Calu3 (cell line): ENCODE results near the gene HDC. TPM values are rescaled to one million over a fixed set of nuclear protein-coding genes. Genes with fewer than 3 reads are reported as not detected.
A peak's percentile ranks its signal among the peaks of the same experiment; 100 is the strongest.

ENCODE experiments used
- BruUV-seq: library from RNA; stranded (reverse); fragments of 400-500 nt; replicated peaks from 2 replicates; lab custom pipeline; 2021; lab: Mats Ljungman, UMichigan
- CTCF ChIA-PET: fragments of 300-600 bp; sonication (Branson Sonifier 250); formaldehyde crosslinking; loops from one replicate; lab custom pipeline; 2022; ENCODE audit warnings: antibody characterized with exemption; lab: Charles Lee
- DNase-seq: peaks from one replicate; pipeline ENCODE4 v3.0.0; 2022
- H3K27ac Mint-ChIP-seq: one replicate; pipeline ENCODE4 v1.8.0; 2022; ENCODE audit warnings: mixed read lengths; ENCODE audit not compliant: unreplicated experiment
- H3K27me3 Mint-ChIP-seq: one replicate; pipeline ENCODE4 v1.8.0; 2022; ENCODE audit warnings: mixed read lengths; ENCODE audit not compliant: unreplicated experiment
- H3K36me3 Mint-ChIP-seq: one replicate; pipeline ENCODE4 v1.8.0; 2022; ENCODE audit warnings: mild to moderate bottlenecking, moderate library complexity, mixed read lengths; ENCODE audit not compliant: insufficient read depth, unreplicated experiment
- H3K4me1 Mint-ChIP-seq: one replicate; pipeline ENCODE4 v1.8.0; 2022; ENCODE audit warnings: mild to moderate bottlenecking, low read depth, mixed read lengths; ENCODE audit not compliant: unreplicated experiment
- H3K4me3 Mint-ChIP-seq: one replicate; pipeline ENCODE4 v1.8.0; 2022; ENCODE audit warnings: mild to moderate bottlenecking, low read depth, moderate library complexity, mixed read lengths; ENCODE audit not compliant: unreplicated experiment
- H3K9me3 Mint-ChIP-seq: one replicate; pipeline ENCODE4 v1.8.0; 2022; ENCODE audit warnings: low read depth, mixed read lengths; ENCODE audit not compliant: unreplicated experiment
- intact Hi-C: fragments of 100-400 bp; cut with micrococcal nuclease; formaldehyde crosslinking; loops from one replicate; pipeline ENCODE4 v1.10.0; 2022; ENCODE audit not compliant: unreplicated experiment
- total RNA-seq: library from RNA; stranded (reverse); gene quantifications from 2 replicates; pipeline ENCODE4 v1.2.3, GENCODE V29; 2022
- TF ChIP-seq, protein P1 (sequence below): fragments of 200-600 bp; IDR thresholded peaks from one replicate; pipeline ENCODE4 v1.8.0; 2022; ENCODE audit warnings: antibody characterized with exemption; ENCODE audit not compliant: unreplicated experiment

Gene HDC
- total RNA-seq, 1 experiment from 2014 or later, result not detected

DNA sequence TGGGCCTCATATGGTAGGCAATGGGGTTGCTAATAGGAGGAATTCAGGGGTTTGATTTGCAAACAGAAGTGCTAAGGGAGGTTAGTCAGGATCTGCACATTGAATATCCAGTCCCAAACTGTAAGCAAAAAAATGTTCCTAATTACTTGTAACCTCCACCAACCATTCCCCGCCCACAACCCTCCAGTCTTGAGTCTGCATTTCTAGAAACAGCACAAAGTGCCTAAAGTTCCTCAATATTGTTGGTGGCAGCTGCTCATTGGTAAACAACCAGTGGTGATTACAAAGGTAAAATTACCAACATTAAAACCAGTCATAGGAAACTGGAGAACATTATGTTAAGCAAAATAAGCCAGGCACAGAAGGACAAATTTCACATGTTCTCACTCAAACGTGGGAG is 18.9 kb downstream of the HDC start:
- CTCF ChIA-PET, result no interaction called here
- Mint-ChIP-seq H3K36me3 (no peaks in the 10 kb centered on the region), H3K4me1 (peaks cover 5% of the 10 kb centered on the region), H3K27ac (no peak overlapping the region), H3K27me3 (no peaks in the 10 kb centered on the region), H3K4me3 (no peak overlapping the region), H3K9me3 (no peaks in the 10 kb centered on the region)
- TF ChIP-seq, protein P1, sequence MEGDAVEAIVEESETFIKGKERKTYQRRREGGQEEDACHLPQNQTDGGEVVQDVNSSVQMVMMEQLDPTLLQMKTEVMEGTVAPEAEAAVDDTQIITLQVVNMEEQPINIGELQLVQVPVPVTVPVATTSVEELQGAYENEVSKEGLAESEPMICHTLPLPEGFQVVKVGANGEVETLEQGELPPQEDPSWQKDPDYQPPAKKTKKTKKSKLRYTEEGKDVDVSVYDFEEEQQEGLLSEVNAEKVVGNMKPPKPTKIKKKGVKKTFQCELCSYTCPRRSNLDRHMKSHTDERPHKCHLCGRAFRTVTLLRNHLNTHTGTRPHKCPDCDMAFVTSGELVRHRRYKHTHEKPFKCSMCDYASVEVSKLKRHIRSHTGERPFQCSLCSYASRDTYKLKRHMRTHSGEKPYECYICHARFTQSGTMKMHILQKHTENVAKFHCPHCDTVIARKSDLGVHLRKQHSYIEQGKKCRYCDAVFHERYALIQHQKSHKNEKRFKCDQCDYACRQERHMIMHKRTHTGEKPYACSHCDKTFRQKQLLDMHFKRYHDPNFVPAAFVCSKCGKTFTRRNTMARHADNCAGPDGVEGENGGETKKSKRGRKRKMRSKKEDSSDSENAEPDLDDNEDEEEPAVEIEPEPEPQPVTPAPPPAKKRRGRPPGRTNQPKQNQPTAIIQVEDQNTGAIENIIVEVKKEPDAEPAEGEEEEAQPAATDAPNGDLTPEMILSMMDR, result no peak
- intact Hi-C loops, result no loop called here
- no TSS peak for BruUV-seq
- DNase-seq, result no peak

DNA sequence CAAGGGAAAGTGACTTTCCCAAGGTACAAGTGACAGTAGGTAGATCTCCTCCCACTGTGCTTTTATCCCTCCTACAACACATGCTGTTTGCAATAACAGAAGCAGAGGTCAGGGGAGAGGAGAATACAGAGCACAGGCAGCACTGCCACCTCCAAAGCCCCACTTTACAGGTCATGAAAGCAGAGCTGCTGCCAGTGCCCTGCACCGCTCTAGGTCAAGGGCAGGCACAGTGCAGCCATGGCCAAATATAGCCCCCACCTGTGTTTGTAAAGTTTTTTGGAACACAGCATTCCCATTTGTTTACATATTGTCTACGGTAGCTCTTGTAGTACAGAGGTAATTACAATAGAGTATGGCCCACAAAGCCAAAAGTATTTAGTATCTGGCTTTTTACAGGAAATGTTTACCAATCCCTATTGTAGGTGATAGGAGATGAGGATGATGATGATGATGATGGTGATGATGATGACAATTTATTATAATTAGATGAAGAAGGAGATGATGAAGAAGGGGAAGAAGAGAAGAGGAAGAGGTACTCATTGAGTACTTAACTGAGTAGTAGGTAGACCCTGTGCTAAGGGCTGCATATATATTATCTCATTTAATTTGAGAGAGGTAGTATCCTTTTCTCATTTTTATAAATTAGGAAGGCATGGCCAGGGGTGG is 20.4 kb downstream of the HDC start:
- intact Hi-C loops, result no loop called here
- no peak for DNase-seq
- H3K27ac Mint-ChIP-seq, result no peak overlapping the region
- no peak overlapping the region for H3K4me3 Mint-ChIP-seq
- H3K4me1 Mint-ChIP-seq, result peaks cover 10% of the 10 kb centered on the region
- no peaks in the 10 kb centered on the region for H3K36me3 Mint-ChIP-seq
- BruUV-seq, result no TSS peak
- H3K9me3 Mint-ChIP-seq, result no peaks in the 10 kb centered on the region
- TF ChIP-seq, protein P1, result no peak
- no peaks in the 10 kb centered on the region for H3K27me3 Mint-ChIP-seq
- CTCF ChIA-PET, result no interaction called here

DNA sequence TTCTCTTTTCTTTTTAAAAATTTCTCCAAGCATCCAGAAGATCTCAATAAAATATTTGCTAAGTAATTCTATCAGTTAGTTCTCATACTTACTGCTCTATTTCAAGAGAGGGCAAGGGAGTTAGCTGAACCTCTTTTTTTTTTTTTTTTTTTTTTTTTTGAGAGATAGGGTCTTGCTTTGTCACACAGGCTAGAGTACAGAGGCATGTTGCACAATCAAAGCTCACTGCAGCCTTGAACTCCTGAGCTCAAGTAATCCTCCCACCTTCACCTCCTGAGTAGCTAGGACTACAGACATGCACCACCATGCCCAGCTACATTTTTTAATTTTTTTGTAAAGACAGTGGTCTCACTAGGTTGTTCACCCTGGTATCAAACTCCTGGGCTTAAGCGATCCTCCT is 21.4 kb downstream of the HDC start:
- no peak for DNase-seq
- H3K36me3 Mint-ChIP-seq, result no peaks in the 10 kb centered on the region
- CTCF ChIA-PET, result interaction anchor here (0.7 kb wide), 2 partner anchors 191 to 309 kb away, joined by 3 to 6 read pairs; no protein-coding TSS in a partner anchor

DNA sequence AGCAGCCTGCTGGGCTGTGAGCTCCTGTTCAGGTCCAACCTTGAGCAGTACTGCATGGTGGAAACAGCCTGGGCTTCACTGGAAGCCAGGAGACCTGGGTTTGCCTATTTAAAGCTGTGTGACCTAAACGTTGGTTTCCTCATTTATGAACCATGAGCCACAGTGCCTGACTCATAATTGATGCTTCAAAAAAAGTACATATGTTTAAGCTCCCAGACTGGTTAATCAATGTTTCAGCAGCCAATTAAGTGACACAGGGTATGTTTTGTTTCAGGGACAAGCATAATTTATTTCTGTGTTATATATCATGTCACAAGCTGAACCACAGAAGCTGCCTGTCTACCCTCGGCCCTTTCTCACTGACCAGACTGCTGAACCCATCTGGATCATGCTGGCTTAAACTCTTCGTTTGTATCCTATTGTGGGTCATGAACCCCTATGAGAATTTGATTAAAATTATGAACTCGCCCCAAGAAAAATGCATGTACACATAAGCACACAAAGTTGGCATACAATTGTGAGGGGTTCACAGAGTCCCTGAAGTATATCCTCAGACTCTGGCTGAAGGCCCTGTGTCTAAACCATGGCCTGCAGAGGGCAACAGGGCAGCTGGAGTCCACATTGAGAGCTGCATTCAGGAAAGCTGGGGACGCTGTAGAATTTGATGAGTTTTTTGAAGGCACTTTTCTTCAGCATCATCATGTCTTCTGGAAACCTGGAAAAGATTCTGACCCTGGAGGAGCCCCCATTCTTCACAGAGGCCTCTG is 23.7 kb downstream of the HDC start:
- TF ChIP-seq, protein P1, result no peak
- H3K4me1 Mint-ChIP-seq, result peaks cover 10% of the 10 kb centered on the region
- no peaks in the 10 kb centered on the region for H3K36me3 Mint-ChIP-seq
- no peaks in the 10 kb centered on the region for H3K27me3 Mint-ChIP-seq
- CTCF ChIA-PET, result interaction anchor here (1.0 to 2.3 kb wide), 2 partner anchors 13 to 74 kb away, joined by 3 to 8 read pairs; no protein-coding TSS in a partner anchor
- peak; percentile 11 for DNase-seq
- intact Hi-C loops, result loop anchor here (2.0 kb wide), 1 partner anchor 75 kb away; no protein-coding TSS in a partner anchor
- BruUV-seq, result no TSS peak
- H3K27ac Mint-ChIP-seq, result no peak overlapping the region
- H3K4me3 Mint-ChIP-seq, result no peak overlapping the region
- H3K9me3 Mint-ChIP-seq, result no peaks in the 10 kb centered on the region

More for the DNA sequence above, 21.4 kb downstream of the HDC start:
- Mint-ChIP-seq H3K27ac (no peak overlapping the region), H3K9me3 (no peaks in the 10 kb centered on the region), H3K4me3 (no peak overlapping the region), H3K4me1 (peaks cover 10% of the 10 kb centered on the region), H3K27me3 (no peaks in the 10 kb centered on the region)
- intact Hi-C loops, result no loop called here
- TF ChIP-seq, protein P1, result no peak
- BruUV-seq, result no TSS peak
